Activated CD8-positive, alpha-beta memory T cell treated with anti-CD3 and anti-CD28 coated beads, Interleukin-2, amount 50 U/mL, for 24 hours (primary cell): ENCODE results near the gene USP30.

Experiments
- DNase-seq: peaks from one replicate; pipeline ENCODE4 v3.0.0-alpha.2; 2020; ENCODE audit errors: extremely low read depth

The USP30 gene

GRCh38 chr12:109126784-109127183 lies 74.4 kb downstream of the USP30 start:
- no peak for DNase-seq

GRCh38 chr12:109127533-109128242 lies 75.3 kb downstream of the USP30 start:
- no peak for DNase-seq

GRCh38 chr12:109130297-109131153 lies 78.1 kb downstream of the USP30 start:
- DNase-seq: no peak

- DNase-seq: no peak
These were observed 79.0 kb downstream of the USP30 start for GRCh38 chr12:109131154-109132050.

- no peak for DNase-seq
These were observed 82.0 kb downstream of the USP30 start for GRCh38 chr12:109134186-109134917.

GRCh38 chr12:109137055-109137454 lies 84.7 kb downstream of the USP30 start:
- no peak for DNase-seq
